Astrocyte of the cerebellum (primary cell): Measurements from ENCODE around the gene PTPN5.

Experiments used
- DNase-seq: peaks from one replicate; pipeline ENCODE4 v3.0.0-alpha.2; 2011; ENCODE audit warnings: low read depth
- H3K4me3 ChIP-seq: 2 replicates; pipeline ENCODE4 v1.5.1; 2011; ENCODE audit warnings: mild to moderate bottlenecking, low read depth, low read length, moderate library complexity
- in situ Hi-C: cut with HindIII; loops from 2 replicates; pipeline ENCODE4 v1.10.0; 2017; ENCODE audit warnings: low sequenced_read_pairs
- TF ChIP-seq, protein P1 (sequence below): IDR thresholded peaks from 2 replicates; pipeline ENCODE4 v1.5.1; 2012; ENCODE audit warnings: low read length, low read depth, moderate library complexity, mild to moderate bottlenecking; ENCODE audit errors: missing control alignments

The PTPN5 gene

DNA sequence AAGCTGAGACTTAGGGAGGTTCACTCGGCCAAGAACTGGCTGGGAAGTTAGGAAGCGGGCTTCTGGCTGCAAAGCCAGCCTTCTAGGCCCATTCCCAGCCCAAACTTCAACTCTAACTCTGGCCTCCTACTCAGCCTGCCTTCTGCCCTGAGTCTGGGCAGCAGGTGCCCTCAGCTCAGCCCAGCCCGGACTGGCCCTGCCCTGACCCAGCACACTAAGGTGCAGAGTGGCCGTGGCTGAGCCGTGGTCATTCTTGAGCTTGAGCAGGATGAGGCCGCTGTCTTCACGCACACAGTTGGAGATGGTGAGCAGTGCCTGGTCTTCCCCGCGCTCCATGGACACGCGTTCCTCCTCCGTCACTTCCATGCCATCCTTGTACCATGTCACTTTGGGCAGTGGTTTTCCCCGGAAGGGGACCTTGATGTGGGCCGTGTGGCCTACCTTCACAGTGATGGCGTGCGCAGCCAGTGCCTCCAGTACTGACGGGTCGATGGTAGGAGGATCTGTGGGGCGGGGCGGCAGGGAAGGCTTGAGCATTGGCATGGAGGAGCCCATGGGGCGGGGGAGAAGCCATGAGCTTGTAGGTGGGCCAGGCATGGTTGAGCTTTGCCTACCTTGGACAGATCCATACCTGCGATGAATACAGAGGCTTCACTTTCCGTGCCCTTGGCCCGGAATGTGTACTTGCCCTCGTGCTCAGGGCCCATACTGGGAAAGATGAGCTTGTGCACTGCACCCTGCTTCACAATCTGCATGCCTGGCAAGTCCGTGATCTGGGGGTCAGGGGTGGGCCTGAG is 77.8 kb downstream of the PTPN5 start:
- in situ Hi-C loops: no loop called here
- H3K4me3 ChIP-seq: no peak overlapping the region
- DNase-seq: no peak
- TF ChIP-seq, protein P1, sequence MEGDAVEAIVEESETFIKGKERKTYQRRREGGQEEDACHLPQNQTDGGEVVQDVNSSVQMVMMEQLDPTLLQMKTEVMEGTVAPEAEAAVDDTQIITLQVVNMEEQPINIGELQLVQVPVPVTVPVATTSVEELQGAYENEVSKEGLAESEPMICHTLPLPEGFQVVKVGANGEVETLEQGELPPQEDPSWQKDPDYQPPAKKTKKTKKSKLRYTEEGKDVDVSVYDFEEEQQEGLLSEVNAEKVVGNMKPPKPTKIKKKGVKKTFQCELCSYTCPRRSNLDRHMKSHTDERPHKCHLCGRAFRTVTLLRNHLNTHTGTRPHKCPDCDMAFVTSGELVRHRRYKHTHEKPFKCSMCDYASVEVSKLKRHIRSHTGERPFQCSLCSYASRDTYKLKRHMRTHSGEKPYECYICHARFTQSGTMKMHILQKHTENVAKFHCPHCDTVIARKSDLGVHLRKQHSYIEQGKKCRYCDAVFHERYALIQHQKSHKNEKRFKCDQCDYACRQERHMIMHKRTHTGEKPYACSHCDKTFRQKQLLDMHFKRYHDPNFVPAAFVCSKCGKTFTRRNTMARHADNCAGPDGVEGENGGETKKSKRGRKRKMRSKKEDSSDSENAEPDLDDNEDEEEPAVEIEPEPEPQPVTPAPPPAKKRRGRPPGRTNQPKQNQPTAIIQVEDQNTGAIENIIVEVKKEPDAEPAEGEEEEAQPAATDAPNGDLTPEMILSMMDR: no peak

DNA sequence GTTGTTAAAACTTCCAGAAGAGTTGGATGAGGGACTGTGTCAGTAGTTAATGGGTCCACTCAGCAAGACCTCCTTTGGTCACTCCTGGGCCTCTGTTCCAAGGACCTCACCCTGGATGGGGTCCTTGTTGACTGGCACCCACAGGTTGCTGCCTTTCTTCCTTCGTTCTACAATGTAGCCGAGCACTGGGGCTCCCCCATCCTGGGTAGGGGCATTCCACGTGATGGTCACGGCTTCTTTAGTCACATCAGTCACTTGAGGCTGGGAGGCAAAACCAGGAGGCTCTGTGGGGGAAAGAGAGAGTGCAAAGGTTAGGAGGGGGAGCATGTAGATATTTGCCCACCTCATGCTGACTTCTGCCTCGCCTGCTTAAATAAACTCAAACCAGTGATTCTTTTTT is 81.1 kb downstream of the PTPN5 start:
- in situ Hi-C loops: no loop called here
- DNase-seq: no peak
- no peak overlapping the region for H3K4me3 ChIP-seq
- TF ChIP-seq, protein P1: no peak

DNA sequence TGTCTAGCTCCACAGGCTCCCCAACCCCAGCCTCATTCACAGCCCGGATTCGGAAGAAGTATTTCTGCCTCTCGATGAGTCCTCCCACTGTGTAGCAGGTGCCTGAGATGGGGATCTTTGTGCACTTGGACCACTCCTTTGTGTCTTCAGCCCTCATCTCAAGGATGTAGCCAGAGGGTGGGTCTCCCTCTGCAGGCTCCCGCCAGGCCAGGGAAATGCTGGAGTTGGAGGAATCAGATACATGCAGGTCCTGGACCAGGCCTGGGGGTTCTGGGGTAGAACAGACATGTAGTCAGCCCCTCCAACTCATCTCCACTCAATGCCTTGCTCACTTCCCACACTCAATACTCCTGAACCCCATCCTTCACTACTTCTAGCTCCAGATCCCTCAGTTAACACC is 82.2 kb downstream of the PTPN5 start:
- in situ Hi-C loops: no loop called here
- DNase-seq: no peak
- no peak overlapping the region for H3K4me3 ChIP-seq
- TF ChIP-seq, protein P1: no peak

DNA sequence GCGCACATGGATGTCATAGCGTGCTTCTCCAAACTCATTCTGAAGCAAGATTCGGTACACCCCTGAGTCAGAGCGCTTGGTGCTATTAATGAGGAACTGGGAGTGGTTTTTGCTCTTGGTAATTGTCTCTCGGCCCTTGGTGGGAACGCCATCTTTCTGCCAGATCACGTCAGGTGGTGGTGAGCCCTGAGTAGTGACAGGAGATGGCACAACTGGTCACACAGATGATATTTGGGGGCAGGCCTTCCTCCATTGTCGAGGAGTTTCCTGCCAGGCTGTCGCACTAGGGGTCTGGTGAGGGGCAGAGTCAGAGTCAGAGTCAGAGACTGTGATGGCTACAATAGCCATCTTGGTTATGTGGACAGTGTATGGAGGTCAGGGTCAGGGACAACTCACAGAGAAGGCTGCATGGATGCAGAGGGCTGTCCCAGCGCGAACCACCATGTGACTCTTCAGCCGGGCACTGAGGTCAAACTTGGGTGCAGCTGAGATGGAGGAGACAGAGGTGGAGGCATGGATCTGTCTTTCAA is 83.7 kb downstream of the PTPN5 start:
- DNase-seq: no peak
- no peak overlapping the region for H3K4me3 ChIP-seq
- in situ Hi-C loops: no loop called here
- TF ChIP-seq, protein P1: no peak

DNA sequence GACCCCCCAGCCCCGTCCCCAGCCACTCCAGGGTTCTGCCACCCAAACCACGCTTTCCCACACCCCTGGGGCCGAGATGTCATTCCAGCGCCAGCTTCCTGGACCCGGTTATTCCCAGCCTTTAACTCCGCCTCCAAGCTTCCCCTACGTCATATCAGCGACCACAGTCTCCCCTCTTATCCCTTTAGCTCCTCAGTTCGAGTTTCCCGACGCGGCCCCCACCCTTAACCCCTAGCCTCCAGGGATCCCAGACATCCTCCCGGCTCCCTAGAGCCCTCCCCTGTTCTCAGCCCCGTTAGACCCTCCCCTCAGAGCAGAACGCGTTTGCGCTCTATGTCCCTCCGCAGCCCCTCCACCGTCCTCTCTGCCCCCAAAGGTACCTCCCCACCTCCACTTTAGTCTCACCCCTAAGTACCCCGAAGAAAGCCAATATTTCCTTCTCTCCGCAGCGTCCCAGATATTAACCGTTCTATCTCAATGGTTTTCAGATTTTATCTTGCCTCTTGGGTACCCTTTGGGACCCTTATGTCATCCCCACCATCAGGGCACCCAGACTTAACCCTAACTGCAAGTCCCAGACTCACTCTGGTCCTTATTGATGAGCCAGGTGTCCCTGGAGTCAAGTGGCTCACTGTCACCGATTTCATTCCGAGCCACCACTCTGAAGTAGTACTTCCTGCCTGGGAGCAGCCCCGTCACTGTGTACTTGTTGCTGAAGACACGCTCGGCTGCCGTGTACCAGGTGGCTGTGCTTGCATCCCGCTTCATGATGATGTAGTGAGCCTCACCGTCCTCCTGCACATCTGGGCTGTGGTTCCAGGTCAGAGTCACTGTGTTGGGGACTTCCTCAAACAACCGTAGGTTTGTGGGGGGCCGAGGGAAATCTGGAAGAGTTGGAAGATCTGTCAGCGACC is 85.0 kb downstream of the PTPN5 start:
- H3K4me3 ChIP-seq: peak overlapping the region; percentile 23
- DNase-seq: no peak
- in situ Hi-C loops: no loop called here
- TF ChIP-seq, protein P1: no peak

DNA sequence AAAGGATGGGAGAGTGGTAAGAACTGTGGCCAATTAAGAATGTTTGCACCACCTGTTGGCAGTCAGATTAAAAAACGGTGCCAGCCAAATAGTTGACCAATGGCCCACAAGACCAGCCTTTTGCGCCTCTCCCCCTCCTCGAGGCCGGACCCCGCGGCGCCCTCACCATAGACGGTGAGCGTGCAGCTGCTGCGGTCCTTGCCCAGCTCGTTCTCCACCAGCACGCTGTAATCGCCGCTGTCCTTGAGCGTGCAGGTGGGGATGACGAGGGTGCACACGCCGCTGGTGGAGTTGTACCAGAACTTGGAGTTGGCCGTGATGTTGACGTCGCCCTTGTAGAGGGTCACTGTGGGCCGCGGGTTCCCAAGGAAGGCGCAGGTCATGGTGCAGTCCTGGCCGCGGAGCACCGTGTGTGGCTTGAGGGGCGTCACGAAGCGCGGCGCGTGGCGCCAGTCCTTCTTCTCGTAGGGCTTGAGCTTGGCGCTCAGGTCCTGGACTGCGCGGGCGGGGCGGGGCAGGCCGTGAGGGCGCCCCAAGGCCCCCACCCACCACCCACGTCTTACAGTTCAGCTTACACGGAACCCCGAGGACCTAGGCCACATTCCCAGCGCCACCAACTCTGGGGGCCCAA is 85.8 kb downstream of the PTPN5 start:
- peak overlapping the region; percentile 5 for H3K4me3 ChIP-seq
- no peak for DNase-seq
- TF ChIP-seq, protein P1: no peak
- in situ Hi-C loops: no loop called here
